Middle frontal gyrus (tissue), 1 donor: Measurements from ENCODE around the gene DBH.

Experiments
- DNase-seq: peaks from one replicate; pipeline ENCODE4 v3.0.0-alpha.2; 2015; ENCODE audit warnings: low spot score; ENCODE audit errors: extremely low spot score

DBH gene

GRCh38 chr9:133635533-133636531, at the start of gene DBH:
Gene DBH, plus strand, starts transcription at chr9:133636363. Its CDS starts 9 bp downstream, at chr9:133636372.
- DNase-seq = no peak

GRCh38 chr9:133587051-133587450, 49.1 kb upstream of the DBH start:
- DNase-seq = no peak

GRCh38 chr9:133587466-133587865, 48.7 kb upstream of the DBH start:
- no peak for DNase-seq

DNA sequence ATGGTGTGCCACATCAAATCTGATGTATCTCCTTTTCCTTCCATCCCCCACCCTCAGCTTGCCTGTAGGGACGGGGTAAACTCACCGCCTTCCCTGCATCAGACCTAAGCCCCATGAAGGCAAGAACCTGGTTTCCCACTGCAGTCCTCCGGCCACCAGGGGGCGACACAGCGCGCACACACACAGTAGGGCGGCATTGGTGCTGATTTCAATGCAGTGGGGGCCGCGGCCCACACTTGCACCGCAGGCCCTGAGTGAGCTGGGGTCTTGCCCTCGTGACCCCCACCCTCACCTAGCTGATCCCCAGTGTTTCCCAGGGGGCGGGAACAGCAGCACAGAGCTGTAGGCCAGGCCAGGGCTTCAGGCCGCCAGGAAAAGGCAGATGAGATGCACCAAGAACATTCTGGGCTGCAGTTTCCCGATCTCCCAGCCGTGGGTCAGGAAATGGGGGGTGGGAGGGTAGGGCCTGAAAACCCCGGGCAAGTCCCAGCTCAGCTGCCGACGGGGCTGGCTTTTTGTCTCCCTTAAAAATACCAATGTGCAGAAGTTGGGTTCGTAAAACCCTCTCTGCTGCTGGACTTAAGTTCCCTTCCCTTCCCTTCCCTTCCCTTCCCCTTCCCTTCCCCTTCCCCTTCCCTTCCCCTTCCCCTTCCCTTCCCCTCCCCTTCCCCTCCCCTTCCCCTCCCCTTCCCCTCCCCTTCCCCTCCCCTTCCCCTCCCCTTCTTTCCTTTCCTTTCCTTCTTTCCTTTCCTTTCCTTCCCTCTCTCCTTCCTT, 46.5 kb upstream of the DBH start:
- DNase-seq = no peak

- DNase-seq = no peak
Observed at GRCh38 chr9:133590231-133590855, 45.8 kb upstream of the DBH start.

GRCh38 chr9:133591116-133591910, 44.9 kb upstream of the DBH start:
- DNase-seq = no peak

DNA sequence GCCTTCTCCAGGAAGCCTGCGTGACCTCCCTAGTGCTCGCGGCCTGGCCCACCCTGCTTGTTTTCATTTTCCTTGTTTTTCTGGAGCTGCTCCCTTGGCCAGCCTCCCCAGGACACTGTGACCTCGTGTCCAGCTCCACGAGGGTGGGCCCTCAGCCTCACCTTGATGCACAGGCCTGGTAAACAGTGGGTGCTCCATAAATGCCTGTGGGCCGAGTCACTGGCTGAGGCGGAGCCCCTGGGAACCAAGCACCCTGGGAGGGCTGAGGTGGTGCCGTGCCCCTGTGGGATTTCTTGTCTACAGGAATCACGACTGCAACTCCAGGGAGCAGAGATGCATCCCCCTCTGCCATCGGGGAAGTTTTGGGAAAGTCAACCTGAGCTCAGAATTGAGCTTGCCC, 44.2 kb upstream of the DBH start:
- DNase-seq = no peak

- no peak for DNase-seq
Observed at GRCh38 chr9:133592731-133593409, 43.3 kb upstream of the DBH start.

- DNase-seq = no peak
Observed at GRCh38 chr9:133593587-133594253, 42.4 kb upstream of the DBH start.

DNA sequence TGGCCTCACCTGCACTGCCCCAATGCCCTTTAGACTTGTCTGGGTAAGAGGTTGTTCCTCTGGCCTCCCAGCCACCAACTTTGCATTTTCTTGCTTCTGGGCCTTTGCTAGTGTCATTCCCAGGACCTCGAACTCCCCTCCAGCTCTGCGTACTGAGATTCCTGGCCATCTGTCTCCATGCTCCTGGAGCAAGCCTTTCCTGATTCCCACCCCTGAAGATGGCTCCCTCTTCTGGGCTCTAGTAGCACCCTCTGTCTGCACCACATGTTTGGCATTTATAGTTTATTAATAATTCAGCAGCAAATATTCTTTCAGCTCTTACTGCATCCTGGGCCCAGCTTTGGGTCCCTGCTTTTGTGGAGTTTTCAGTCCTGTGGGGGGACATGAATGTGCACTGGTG, 41.9 kb upstream of the DBH start:
- no peak for DNase-seq

- DNase-seq = no peak
Observed at GRCh38 chr9:133595910-133596309, 40.3 kb upstream of the DBH start.

- DNase-seq = no peak
Observed at GRCh38 chr9:133597316-133597957, 38.7 kb upstream of the DBH start.

GRCh38 chr9:133598978-133599377, 37.2 kb upstream of the DBH start:
- DNase-seq = no peak

DNA sequence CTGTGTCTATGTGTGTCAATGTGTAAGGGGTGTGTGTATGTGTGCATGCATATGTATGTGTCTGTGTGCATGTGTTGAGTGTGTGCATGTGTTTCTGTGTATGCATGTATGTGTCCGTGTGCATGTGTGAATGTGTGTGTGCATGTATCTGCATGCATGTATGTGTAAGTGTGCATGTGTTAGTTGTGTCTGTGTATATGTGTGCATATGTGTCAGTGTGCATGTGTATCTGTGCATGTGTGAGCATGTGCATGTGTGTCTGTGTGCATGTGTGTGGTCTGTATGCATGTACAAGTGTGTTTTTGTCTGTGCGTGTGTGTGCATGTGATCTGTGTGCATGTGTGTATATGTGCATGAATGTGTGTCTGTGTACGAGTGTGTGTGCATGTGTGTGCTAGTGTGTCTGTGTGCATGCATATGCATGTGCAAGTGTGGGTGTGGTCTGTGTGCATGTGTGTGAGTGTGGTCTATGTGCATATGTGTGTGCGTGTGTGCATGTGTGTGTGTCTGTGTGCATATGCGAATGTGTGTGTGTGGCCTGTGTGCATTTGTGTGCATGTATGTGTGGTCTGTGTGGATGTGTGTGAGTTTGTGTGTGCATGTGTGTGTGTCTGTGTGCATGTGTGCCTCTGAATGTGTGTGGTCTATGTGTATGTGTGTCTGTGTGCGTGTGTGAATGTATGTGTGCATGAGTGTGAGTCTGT, 36.5 kb upstream of the DBH start:
- no peak for DNase-seq

GRCh38 chr9:133600739-133601138, 35.4 kb upstream of the DBH start:
- DNase-seq = no peak

DNA sequence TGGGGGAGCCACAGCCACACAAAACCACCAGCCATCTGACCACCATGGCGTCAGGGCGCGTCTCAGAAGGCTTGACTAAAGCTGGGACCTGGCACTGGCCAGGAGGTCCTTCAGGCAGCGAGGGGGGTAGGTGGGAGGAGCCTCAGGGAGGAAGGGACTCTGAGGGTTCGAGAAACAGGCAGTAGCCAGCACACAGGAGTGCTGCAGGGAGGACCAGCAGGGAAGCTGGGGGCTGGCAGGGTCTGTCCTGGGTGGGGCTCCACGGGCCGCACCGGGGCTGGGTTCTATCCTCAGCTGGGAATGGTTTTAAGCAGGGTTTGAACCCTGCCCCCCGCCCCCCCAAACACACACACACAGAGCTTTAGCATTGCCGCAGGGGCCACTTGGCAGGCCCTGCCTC, 34.4 kb upstream of the DBH start:
- no peak for DNase-seq

GRCh38 chr9:133602277-133602676, 33.9 kb upstream of the DBH start:
- no peak for DNase-seq

- no peak for DNase-seq
Observed at GRCh38 chr9:133603135-133603927, 32.8 kb upstream of the DBH start.
